G401 (cell line): ENCODE data around the gene DDB1. TPM values are rescaled to one million over a fixed set of nuclear protein-coding genes. Genes with fewer than 3 reads are reported as not detected.
"Not testable (repeated sequence)": the region's sequence is repeated elsewhere in the genome, so short reads cannot be mapped to it uniquely, and the experiment has no call there.

Experiments used
- DNase-seq: peaks from one replicate; pipeline ENCODE4 v3.0.0-alpha.2; 2015; ENCODE audit warnings: low spot score
- in situ Hi-C: cut with HindIII; loops from 2 replicates; pipeline ENCODE4 v1.10.0; 2016; ENCODE audit warnings: low sequenced_read_pairs, mixed read lengths
- total RNA-seq: library from RNA; depleted of rRNA; stranded (reverse); fragments of >200 nt; shearing (Covaris generic); gene quantifications from 2 replicates; pipeline ENCODE4 v1.2.3, GENCODE V29; 2014; rRNA removed

The DDB1 gene
- total RNA-seq, 1 experiment from 2014 or later = 332 TPM

- in situ Hi-C loops, DNase-seq: not testable (repeated sequence)
These were observed 81.8 kb downstream of the DDB1 start for GRCh38 chr11:61250796-61251765.

Other genes starting within 250 kb of the DDB1 start
- gene CD5, start 230.6 kb downstream of the DDB1 start, total RNA-seq = 0.06 TPM in 1 of 2 replicates, not detected in the other
- gene VPS37C, start 171.7 kb downstream of the DDB1 start, total RNA-seq = 15.5 and 16.6 TPM in 2 replicates
- not detected in 2 replicates for gene PGA3, start 129.6 kb downstream of the DDB1 start, total RNA-seq
- gene PGA4, start 110.8 kb downstream of the DDB1 start, total RNA-seq = not detected in 2 replicates
- not detected in 2 replicates for gene PGA5, start 91.9 kb downstream of the DDB1 start, total RNA-seq
- gene VWCE, start 37.8 kb downstream of the DDB1 start, total RNA-seq = 7.3 and 9.5 TPM in 2 replicates
- 22.8 and 36.1 TPM in 2 replicates for gene TKFC, start 123 bp upstream of the DDB1 start, total RNA-seq
- 19.0 and 20.4 TPM in 2 replicates for gene CYB561A3, start 28.8 kb upstream of the DDB1 start, total RNA-seq
- gene TMEM138, start 29.3 kb upstream of the DDB1 start, total RNA-seq = 16.7 and 18.1 TPM in 2 replicates
- not detected in 2 replicates for gene TMEM216, start 59.5 kb upstream of the DDB1 start, total RNA-seq
- gene CPSF7, start 96.9 kb upstream of the DDB1 start, total RNA-seq = 29.5 and 39.1 TPM in 2 replicates
- 19.5 and 22.3 TPM in 2 replicates for gene SDHAF2, start 97.0 kb upstream of the DDB1 start, total RNA-seq
- 2.5 and 4.6 TPM in 2 replicates for gene LRRC10B, start 175.6 kb upstream of the DDB1 start, total RNA-seq
- 1.6 and 3.4 TPM in 2 replicates for gene SYT7, start 248.0 kb upstream of the DDB1 start, total RNA-seq